Measurements from ENCODE around the gene PLK3. TPM values are rescaled to one million over a fixed set of nuclear protein-coding genes. Genes with fewer than 3 reads are reported as not detected.
A peak's percentile ranks its signal among the peaks of the same experiment; 100 is the strongest.

The PLK3 gene
- total RNA-seq, 3 donors from 2014 or later (not counting 1 experiment from before 2014, with no cell fraction given), result 39.5 to 89.2 (median 78.1) TPM

DNA sequence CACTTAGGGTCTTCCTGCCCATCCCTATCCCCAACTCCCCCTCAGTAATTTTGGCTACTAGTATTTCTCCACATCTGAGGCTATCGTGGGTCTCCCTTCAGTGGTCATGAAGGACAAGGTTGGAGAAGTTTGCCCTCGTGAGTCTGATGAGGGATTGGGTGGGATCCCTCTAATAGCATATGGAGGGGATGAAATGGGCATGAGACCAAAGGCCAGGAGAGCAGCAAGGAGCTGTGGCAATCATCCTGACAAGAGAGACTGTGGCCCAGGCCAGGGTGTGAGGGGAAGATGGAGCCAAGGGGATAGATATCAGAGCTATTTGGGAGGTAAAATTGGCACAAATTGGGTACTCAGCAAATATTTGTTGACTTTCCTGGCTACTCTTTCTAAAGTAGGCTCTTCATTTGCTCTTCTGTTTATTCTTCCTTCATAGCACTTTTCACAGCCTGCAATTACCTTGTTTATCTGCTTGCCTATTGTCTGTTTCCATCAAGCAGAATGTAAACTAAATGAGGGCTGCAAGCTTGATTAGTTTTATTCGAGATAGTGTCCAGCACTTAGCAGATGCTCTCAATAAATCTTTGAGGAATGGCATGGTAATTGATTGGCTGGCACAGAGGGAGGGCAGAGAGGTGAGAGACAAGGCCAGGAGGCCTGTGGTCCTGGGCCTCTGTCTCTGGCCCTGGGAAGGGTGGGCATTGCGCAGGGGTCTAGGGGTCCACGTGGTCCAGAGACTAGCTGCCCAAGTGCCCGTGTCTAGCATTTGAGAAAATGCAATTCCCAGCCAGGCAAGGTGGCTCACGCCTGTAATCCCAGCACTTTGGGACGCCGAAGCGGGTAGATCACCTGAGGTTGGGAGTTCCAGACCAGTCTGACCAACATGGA is 1.5 kb upstream of the PLK3 start:
- TF ChIP-seq, protein P1, sequence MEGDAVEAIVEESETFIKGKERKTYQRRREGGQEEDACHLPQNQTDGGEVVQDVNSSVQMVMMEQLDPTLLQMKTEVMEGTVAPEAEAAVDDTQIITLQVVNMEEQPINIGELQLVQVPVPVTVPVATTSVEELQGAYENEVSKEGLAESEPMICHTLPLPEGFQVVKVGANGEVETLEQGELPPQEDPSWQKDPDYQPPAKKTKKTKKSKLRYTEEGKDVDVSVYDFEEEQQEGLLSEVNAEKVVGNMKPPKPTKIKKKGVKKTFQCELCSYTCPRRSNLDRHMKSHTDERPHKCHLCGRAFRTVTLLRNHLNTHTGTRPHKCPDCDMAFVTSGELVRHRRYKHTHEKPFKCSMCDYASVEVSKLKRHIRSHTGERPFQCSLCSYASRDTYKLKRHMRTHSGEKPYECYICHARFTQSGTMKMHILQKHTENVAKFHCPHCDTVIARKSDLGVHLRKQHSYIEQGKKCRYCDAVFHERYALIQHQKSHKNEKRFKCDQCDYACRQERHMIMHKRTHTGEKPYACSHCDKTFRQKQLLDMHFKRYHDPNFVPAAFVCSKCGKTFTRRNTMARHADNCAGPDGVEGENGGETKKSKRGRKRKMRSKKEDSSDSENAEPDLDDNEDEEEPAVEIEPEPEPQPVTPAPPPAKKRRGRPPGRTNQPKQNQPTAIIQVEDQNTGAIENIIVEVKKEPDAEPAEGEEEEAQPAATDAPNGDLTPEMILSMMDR (IDR thresholded peaks at IDR 0.05), result no peak
- H3K36me3 ChIP-seq (ENCODE audit: control insufficient read depth, insufficient read depth, low read length), result peaks cover 14% of the 10 kb centered on the region
- H3K4me1 ChIP-seq (ENCODE audit: control insufficient read depth, insufficient read depth, low read length), result peaks cover 28% of the 10 kb centered on the region
- Mint-ChIP-seq H3K27me3 (ENCODE audit: low read depth in 2 of 2) (no peaks in the 10 kb centered on the region), H3K36me3 (no peaks in the 10 kb centered on the region), H3K9me3 (no peaks in the 10 kb centered on the region), H3K27ac (peak overlapping the region; percentile 98 to 100), H3K4me3 (peak overlapping the region; percentile 97), H3K4me1 (peaks cover 5 to 20% of the 10 kb centered on the region in 2 donors)
- no peak for ATAC-seq
- DNase-seq, result no peak
- H3K27ac ChIP-seq (ENCODE audit: low read length), result no peak overlapping the region
- H3K27me3 ChIP-seq (ENCODE audit: control insufficient read depth, insufficient read depth, low read length), result no peaks in the 10 kb centered on the region
- no peak overlapping the region for H3K4me3 ChIP-seq (ENCODE audit: low read length)
- WGBS (ENCODE audit: insufficient coverage), result 95% methylated on average over 10 of the region's 10 CpGs
- no peaks in the 10 kb centered on the region for H3K9me3 ChIP-seq (ENCODE audit: control insufficient read depth, insufficient read depth, low read length)
- intact Hi-C loops (cut with micrococcal nuclease), result no loop called here

DNA sequence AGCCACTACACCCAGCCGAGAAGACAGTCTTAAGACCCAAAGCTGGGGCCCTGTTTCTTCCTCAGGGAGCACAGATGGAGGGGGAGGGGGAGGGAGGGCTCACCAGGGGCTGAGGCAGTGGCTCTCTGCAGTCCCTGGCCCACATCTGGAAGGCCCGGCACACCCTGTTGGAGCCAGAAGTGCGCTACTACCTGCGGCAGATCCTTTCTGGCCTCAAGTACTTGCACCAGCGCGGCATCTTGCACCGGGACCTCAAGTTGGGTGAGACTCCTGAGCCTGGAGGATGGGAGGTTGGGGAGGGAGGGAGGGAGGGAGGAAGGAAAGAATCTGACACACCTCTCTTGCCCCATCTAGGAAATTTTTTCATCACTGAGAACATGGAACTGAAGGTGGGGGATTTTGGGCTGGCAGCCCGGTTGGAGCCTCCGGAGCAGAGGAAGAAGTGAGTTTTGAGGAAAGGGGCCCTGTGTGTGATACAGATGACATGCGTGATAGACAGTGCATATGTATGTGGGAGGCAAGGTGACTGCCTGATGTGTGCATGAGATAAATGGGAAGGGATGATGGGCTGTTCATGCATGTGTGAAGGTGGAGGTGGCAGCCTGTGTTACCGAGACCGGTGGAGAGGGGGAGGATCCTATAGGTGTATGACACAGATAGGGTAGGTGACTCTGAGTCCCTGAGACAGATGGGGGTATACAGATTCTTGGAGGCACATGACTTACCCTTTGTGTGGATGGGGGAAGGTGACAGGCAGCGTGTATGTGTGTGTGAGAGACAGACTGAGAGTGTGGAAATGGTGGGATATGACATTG is 1.5 kb downstream of the PLK3 start:
- WGBS (ENCODE audit: insufficient coverage), result 79% methylated on average over 13 of the region's 13 CpGs
- ATAC-seq (no peak), DNase-seq (peak in 1 of 2 donors; percentile 62)
- Mint-ChIP-seq H3K27me3 (ENCODE audit: low read depth in 2 of 2) (no peaks in the 10 kb centered on the region), H3K27ac (peak overlapping the region in 1 of 2 donors; percentile 12), H3K4me1 (peaks cover 5 to 20% of the 10 kb centered on the region in 2 donors), H3K36me3 (no peaks in the 10 kb centered on the region), H3K9me3 (no peaks in the 10 kb centered on the region), H3K4me3 (peak overlapping the region; percentile 63)
- intact Hi-C loops (cut with micrococcal nuclease), result loop anchor here (2.0 kb wide), 1 partner anchor 17 kb away; no protein-coding TSS in a partner anchor
- Histone ChIP-seq H3K27ac (ENCODE audit: low read length) (no peak overlapping the region), H3K27me3 (ENCODE audit: control insufficient read depth, insufficient read depth, low read length) (no peaks in the 10 kb centered on the region), H3K4me1 (ENCODE audit: control insufficient read depth, insufficient read depth, low read length) (peaks cover 31% of the 10 kb centered on the region), H3K9me3 (ENCODE audit: control insufficient read depth, insufficient read depth, low read length) (no peaks in the 10 kb centered on the region), H3K36me3 (ENCODE audit: control insufficient read depth, insufficient read depth, low read length) (peaks cover 20% of the 10 kb centered on the region), H3K4me3 (ENCODE audit: low read length) (no peak overlapping the region)
- TF ChIP-seq, protein P1 (IDR thresholded peaks at IDR 0.05), result no peak

DNA sequence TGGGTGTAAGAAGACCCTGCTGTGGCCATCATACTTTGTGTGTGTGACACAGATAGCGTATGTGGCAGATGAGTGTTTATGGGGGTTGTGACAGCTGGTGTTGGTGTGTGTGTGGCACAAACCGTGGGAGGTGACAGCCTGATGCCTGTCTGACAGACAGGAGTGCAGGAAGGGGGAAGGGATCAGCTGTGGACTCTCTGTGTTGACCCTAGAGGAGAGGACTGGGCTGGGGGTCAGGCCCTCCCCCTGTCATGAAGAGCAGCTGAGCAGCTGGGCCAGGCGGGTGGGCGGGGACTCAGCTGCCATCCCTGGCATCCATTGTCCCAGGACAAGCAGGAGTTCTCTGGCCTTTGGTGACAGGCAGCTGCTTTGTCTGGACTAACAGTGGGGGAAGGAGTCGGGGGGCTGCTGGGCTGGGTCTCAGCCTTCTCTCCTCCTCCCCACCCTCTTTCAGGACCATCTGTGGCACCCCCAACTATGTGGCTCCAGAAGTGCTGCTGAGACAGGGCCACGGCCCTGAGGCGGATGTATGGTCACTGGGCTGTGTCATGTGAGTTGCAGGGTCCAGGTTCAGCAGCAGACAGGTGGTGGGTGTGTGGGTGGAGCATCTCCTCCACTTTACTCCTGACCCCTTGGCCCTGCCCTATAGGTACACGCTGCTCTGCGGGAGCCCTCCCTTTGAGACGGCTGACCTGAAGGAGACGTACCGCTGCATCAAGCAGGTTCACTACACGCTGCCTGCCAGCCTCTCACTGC is 2.3 kb downstream of the PLK3 start:
- ATAC-seq (no peak), DNase-seq (no peak)
- Histone ChIP-seq H3K4me3 (ENCODE audit: low read length) (no peak overlapping the region), H3K4me1 (ENCODE audit: control insufficient read depth, insufficient read depth, low read length) (peaks cover 39% of the 10 kb centered on the region), H3K9me3 (ENCODE audit: control insufficient read depth, insufficient read depth, low read length) (no peaks in the 10 kb centered on the region), H3K27me3 (ENCODE audit: control insufficient read depth, insufficient read depth, low read length) (no peaks in the 10 kb centered on the region), H3K36me3 (ENCODE audit: control insufficient read depth, insufficient read depth, low read length) (peaks cover 20% of the 10 kb centered on the region), H3K27ac (ENCODE audit: low read length) (no peak overlapping the region)
- no peaks in the 10 kb centered on the region for H3K27me3 Mint-ChIP-seq (ENCODE audit: low read depth in 2 of 2)
- H3K36me3 Mint-ChIP-seq, result no peaks in the 10 kb centered on the region
- TF ChIP-seq, protein P1 (IDR thresholded peaks at IDR 0.05), result no peak
- intact Hi-C loops (cut with micrococcal nuclease), result no loop called here
- peak overlapping the region; percentile 6 for H3K4me3 Mint-ChIP-seq
- no peaks in the 10 kb centered on the region for H3K9me3 Mint-ChIP-seq
- H3K4me1 Mint-ChIP-seq, result peaks cover 8 to 27% of the 10 kb centered on the region in 2 donors
- WGBS (ENCODE audit: insufficient coverage), result 88% methylated on average over 13 of the region's 13 CpGs
- peak overlapping the region in 1 of 2 donors; percentile 12 for H3K27ac Mint-ChIP-seq

All from natural killer cell (primary cell).